GM12878 (cell line): ENCODE data around the gene GOLGA6A. TPM values are rescaled to one million over a fixed set of nuclear protein-coding genes. Genes with fewer than 3 reads are reported as not detected.

Experiments
- ATAC-seq: fragments of 200-7000 bp; cut with Tn5 transposase; 3 replicates; pipeline ENCODE4 v1.9.1; 2020; ENCODE audit warnings: mild to moderate bottlenecking, moderate library complexity
- BruUV-seq: library from RNA; stranded (reverse); fragments of 400-500 nt; replicated peaks from 2 replicates; lab custom pipeline; 2021; lab: Mats Ljungman, UMichigan
- CTCF ChIA-PET: fragments of 300-600 bp; sonication (Branson Sonifier 250); formaldehyde crosslinking; extraction: SDS; loops from one replicate; lab custom pipeline; 2021; ENCODE audit warnings: inconsistent platforms; lab: Yijun Ruan, JAX
- POLR2A ChIA-PET: fragments of 350-600 bp; formaldehyde crosslinking; extraction: SDS; loops from one replicate; lab custom pipeline; 2021; ENCODE audit warnings: inconsistent platforms; lab: Charles Lee
- RAD21 ChIA-PET: fragments of 300-600 bp; sonication (Branson Sonifier 250); formaldehyde crosslinking; loops from one replicate; lab custom pipeline; 2023; ENCODE audit warnings: antibody characterized with exemption; ENCODE audit not compliant: unreplicated experiment; lab: Charles Lee
- SMC1A ChIA-PET: fragments of 300-600 bp; sonication (Branson Sonifier 250); formaldehyde crosslinking; loops from one replicate; lab custom pipeline; 2023; ENCODE audit not compliant: unreplicated experiment, uncharacterized antibody; lab: Charles Lee
- DNase-seq: peaks from one replicate; pipeline ENCODE4 v3.0.0-alpha.2; 2011; ENCODE audit warnings: low read depth, low spot score
- FAIRE-seq: peaks from 3 replicates; lab custom pipeline; 2011; peaks lifted over from hg19 to GRCh38; lab: Jason Lieb, UNC
- H2AFZ ChIP-seq: 2 replicates; pipeline ENCODE4 v1.6.0; 2011; ENCODE audit warnings: low read depth, low read length, control low read depth; ENCODE audit not compliant: control insufficient read depth
- H3K27ac ChIP-seq: 2 replicates; pipeline ENCODE4 v1.5.1; 2011; ENCODE audit warnings: control low read depth; ENCODE audit not compliant: control insufficient read depth, insufficient read depth
- H3K27me3 ChIP-seq, 2 experiments: replicated peaks in 1 of 2; 2 replicates each; pipeline versions ENCODE4 v1.6.0 to v1.6.1; 2011; ENCODE audit warnings: low read length in 1 of 2; ENCODE audit not compliant: control insufficient read depth in 2 of 2, insufficient read depth in 2 of 2
- H3K36me3 ChIP-seq, 2 experiments: 2 replicates each; pipeline ENCODE4 v1.5.1; 2011; ENCODE audit warnings: low read length in 1 of 2; ENCODE audit not compliant: control insufficient read depth in 2 of 2, insufficient read depth in 2 of 2
- H3K4me1 ChIP-seq: 2 replicates; pipeline ENCODE4 v1.6.1; 2011; ENCODE audit warnings: mild to moderate bottlenecking, low read length, moderate library complexity, mixed read lengths; ENCODE audit not compliant: control insufficient read depth, insufficient read depth
- H3K4me2 ChIP-seq: 2 replicates; pipeline ENCODE4 v1.6.0; 2011; ENCODE audit warnings: control low read depth; ENCODE audit not compliant: control insufficient read depth, insufficient read depth
- H3K4me3 ChIP-seq: fragments of 200-600 bp; sonication (generic); 2 replicates; pipeline ENCODE4 v1.5.1; 2016
- H3K79me2 ChIP-seq: 2 replicates; pipeline ENCODE4 v1.6.0; 2011; ENCODE audit warnings: low read length; ENCODE audit not compliant: control insufficient read depth, insufficient read depth
- H3K9ac ChIP-seq: 2 replicates; pipeline ENCODE4 v1.8.0; 2011; ENCODE audit warnings: low read length, control low read depth, mixed read lengths; ENCODE audit not compliant: control insufficient read depth, insufficient read depth
- H3K9me3 ChIP-seq: replicated peaks from 3 replicates; pipeline ENCODE4 v1.5.1; 2011; ENCODE audit warnings: mild to moderate bottlenecking, low read length; ENCODE audit not compliant: control insufficient read depth, insufficient read depth
- H4K20me1 ChIP-seq: 2 replicates; pipeline ENCODE4 v1.6.0; 2011; ENCODE audit not compliant: control insufficient read depth, insufficient read depth
- ATF2 ChIP-seq: IDR thresholded peaks from 2 replicates; pipeline ENCODE4 v1.6.1; 2012; ENCODE audit warnings: low read length, inconsistent platforms
- ATF7 ChIP-seq: fragments of 450-650 bp; IDR thresholded peaks from 2 replicates; pipeline ENCODE4 v1.6.1; 2016; ENCODE audit warnings: low read depth, mild to moderate bottlenecking
- BCL11A ChIP-seq: IDR thresholded peaks from 2 replicates; pipeline ENCODE4 v1.6.1; 2011; ENCODE audit warnings: low read depth, low read length
- BRCA1 ChIP-seq: IDR thresholded peaks from 2 replicates; pipeline ENCODE4 v1.6.1; 2011; ENCODE audit warnings: low read depth, low read length, improper control_type of control experiment
- CREM ChIP-seq: IDR thresholded peaks from 2 replicates; pipeline ENCODE4 v1.6.1; 2014; ENCODE audit warnings: antibody characterized with exemption, low read depth
- E2F8 ChIP-seq: fragments of 450-650 bp; IDR thresholded peaks from 2 replicates; pipeline ENCODE4 v1.6.1; 2018; ENCODE audit warnings: mild to moderate bottlenecking, low read depth, moderate library complexity; ENCODE audit not compliant: partially characterized antibody
- EZH2 ChIP-seq: IDR thresholded peaks from 2 replicates; pipeline ENCODE4 v1.6.1; 2012; ENCODE audit warnings: low read depth, mild to moderate bottlenecking, control low read depth, inconsistent platforms, low read length, borderline replicate concordance; ENCODE audit not compliant: control insufficient read depth
- JUND ChIP-seq: IDR thresholded peaks from 2 replicates; pipeline ENCODE4 v1.6.1; 2012; ENCODE audit warnings: low read depth, mild to moderate bottlenecking, low read length, improper control_type of control experiment, moderate library complexity
- MLLT1 ChIP-seq: fragments of 450-650 bp; IDR thresholded peaks from 2 replicates; pipeline ENCODE4 v1.6.1; 2016; ENCODE audit warnings: mild to moderate bottlenecking
- NBN ChIP-seq: fragments of 450-650 bp; IDR thresholded peaks from 2 replicates; pipeline ENCODE4 v1.6.1; 2016
- NKRF ChIP-seq: fragments of 450-650 bp; conservative IDR thresholded peaks from 2 replicates; pipeline ENCODE4 v1.6.1; 2017; ENCODE audit warnings: mild to moderate bottlenecking, moderate library complexity
- PML ChIP-seq: IDR thresholded peaks from 2 replicates; pipeline ENCODE4 v1.6.1; 2012; ENCODE audit warnings: low read length, inconsistent platforms
- TARDBP ChIP-seq: IDR thresholded peaks from 2 replicates; pipeline ENCODE4 v1.6.1; 2016; ENCODE audit warnings: borderline replicate concordance
- ZBTB11 ChIP-seq: fragments of 450-650 bp; formaldehyde crosslinking; IDR thresholded peaks from 2 replicates; pipeline ENCODE4 v1.5.0; 2022; ENCODE audit warnings: mild to moderate bottlenecking, missing genetic modification characterization
- ZNF207 ChIP-seq: fragments of 450-650 bp; IDR thresholded peaks from 2 replicates; pipeline ENCODE4 v1.6.1; 2014; ENCODE audit warnings: antibody characterized with exemption, mild to moderate bottlenecking, borderline replicate concordance
- WGBS: methylation state at CpG from one replicate; pipeline ENCODE4 v1.1.6; 2016; ENCODE audit warnings: low lambda C conversion rate; ENCODE audit not compliant: insufficient replicate concordance, insufficient coverage; ENCODE audit errors: missing lambda C conversion rate; 5-methylcytosine and 5-hydroxymethylcytosine counted together
- in situ Hi-C: fragments of 300-500 bp; cut with MboI; formaldehyde crosslinking; loops from 9 replicates; pipeline ENCODE4 v1.14.3; 2018; ENCODE audit warnings: mixed read lengths
- intact Hi-C: fragments of 100-400 bp; cut with micrococcal nuclease; formaldehyde crosslinking; loops from one replicate; pipeline ENCODE4 v1.14.2; 2022; ENCODE audit not compliant: unreplicated experiment
- polyA plus RNA-seq, 11 experiments: library from polyadenylated mRNA; depleted of rRNA in 4 of 11; unstranded in 6 of 11; stranded (reverse) in 5 of 11; fragments of >200 nt; fragmentation: Nextera tagmentation in 4 of 11; fragmentation: Illumina TruSeq in 1 of 11; extraction: Ambion mirVana in 4 of 11; extraction: Trizol in 1 of 11; gene quantifications; 1 replicate in 1 of 11; 2 replicates in 10 of 11; pipeline versions ENCODE4 v1.2.1 to v1.2.3, GENCODE V29; 2011 to 2016; ENCODE audit warnings: inconsistent platforms in 2 of 11, missing spikeins in 2 of 11, low read depth in 1 of 11
- total RNA-seq, 4 experiments: library from RNA; depleted of rRNA in 3 of 4; stranded (reverse); fragments of >200 nt in 3 of 4; fragmentation: Illumina TruSeq in 1 of 4; extraction: Trizol in 1 of 4; gene quantifications; 2 replicates each; pipeline versions ENCODE4 v1.2.1 to v1.2.3, GENCODE V29; 2013 to 2021

GOLGA6A gene
- total and polyA plus RNA-seq, 10 of the 15 experiments (the other 5 are each of a cell fraction or from before 2014, with no cell fraction given): not detected

GRCh38 chr15:74060251-74060650, 22.1 kb downstream of the GOLGA6A start:
- Histone ChIP-seq H3K9ac (no peak overlapping the region), H3K36me3 (no peaks in the 10 kb centered on the region), H3K4me3 (no peak overlapping the region), H3K27ac (no peak overlapping the region), H4K20me1 (no peaks in the 10 kb centered on the region), H3K4me2 (no peak overlapping the region), H3K27me3 (no peaks in the 10 kb centered on the region; a peak in 3 of 4 replicates), H3K4me1 (no peaks in the 10 kb centered on the region), H3K79me2 (no peaks in the 10 kb centered on the region), H3K9me3 (no peaks in the 10 kb centered on the region), H2AFZ (no peak overlapping the region)
- DNase-seq (no peak), ATAC-seq (no peak), FAIRE-seq (no peak)
- BruUV-seq: no TSS peak
- intact Hi-C loops (no loop called here), in situ Hi-C loops (loop anchor here (10.0 kb wide), 1 partner anchor 1245 kb away; no protein-coding TSS in a partner anchor)
- TF ChIP-seq PML: no peak
- no peak for TF ChIP-seq E2F8
- TF ChIP-seq ZBTB11 (CRISPR knock-in tag): no peak
- TF ChIP-seq ZNF207: no peak
- TF ChIP-seq ATF2: no peak
- TF ChIP-seq NBN: no peak
- no peak for TF ChIP-seq BRCA1
- TF ChIP-seq TARDBP: no peak
- no peak for TF ChIP-seq NKRF
- TF ChIP-seq JUND: no peak
- TF ChIP-seq ATF7: no peak
- no peak for TF ChIP-seq BCL11A
- TF ChIP-seq MLLT1: no peak
- TF ChIP-seq EZH2: no peak
- TF ChIP-seq CREM: no peak
- SMC1A ChIA-PET: no interaction called here
- 12% methylated on average over 6 of the region's 6 CpGs for WGBS
- CTCF ChIA-PET: no interaction called here
- RAD21 ChIA-PET: no interaction called here
- POLR2A ChIA-PET: no interaction called here
